NB4 (cell line): ENCODE data around the gene CXCR6.

Experiments
- DNase-seq: peaks from one replicate; pipeline ENCODE4 v3.0.0; 2010; ENCODE audit warnings: low read depth
- H3K4me3 ChIP-seq: one replicate; pipeline ENCODE4 v1.5.1; 2011; ENCODE audit warnings: mild to moderate bottlenecking, low read depth, low read length, moderate library complexity
- MAX ChIP-seq: IDR thresholded peaks from 2 replicates; pipeline ENCODE4 v1.6.1; 2011; ENCODE audit warnings: low read depth, low read length
- MYC ChIP-seq: IDR thresholded peaks from 2 replicates; pipeline ENCODE4 v1.6.1; 2011; ENCODE audit warnings: low read depth, low read length
- POLR2A ChIP-seq: IDR thresholded peaks from 2 replicates; pipeline ENCODE4 v1.6.1; 2011; ENCODE audit warnings: mild to moderate bottlenecking; ENCODE audit not compliant: insufficient read length; ENCODE audit errors: extremely low read depth
- TF ChIP-seq, protein P1 (sequence below): IDR thresholded peaks from one replicate; pipeline ENCODE4 v1.5.1; 2012; ENCODE audit warnings: low read depth, low read length

The CXCR6 gene

DNA sequence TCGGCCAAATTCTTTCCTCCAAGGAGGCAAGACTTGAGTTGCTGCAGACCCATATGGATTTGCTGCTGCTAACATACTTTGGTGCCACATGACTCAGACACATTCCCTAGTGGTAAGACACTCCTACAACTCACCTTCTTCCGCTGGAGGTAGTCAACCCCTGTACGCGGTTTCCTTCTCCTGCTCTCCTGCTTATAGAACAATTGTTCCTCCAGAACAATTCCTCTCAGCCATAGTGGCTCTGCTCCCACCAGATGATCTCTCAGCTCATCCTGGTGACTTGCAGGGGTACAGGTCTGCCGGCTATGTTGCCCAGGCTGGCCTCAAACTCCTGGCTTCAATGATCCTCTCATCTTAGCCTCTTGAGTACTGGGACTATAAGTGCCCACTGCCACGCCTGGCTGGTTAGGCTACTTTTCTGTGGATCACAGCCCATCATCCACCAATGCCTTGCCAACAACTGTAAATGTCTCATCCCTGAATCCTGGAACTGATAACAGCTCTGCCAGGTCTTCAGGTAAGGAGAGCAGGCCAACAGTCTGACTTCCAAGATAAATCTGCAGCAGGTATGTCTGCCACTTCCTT is 2.4 kb upstream of the CXCR6 start:
- TF ChIP-seq POLR2A (no peak), MAX (no peak), MYC (no peak)
- TF ChIP-seq, protein P1, sequence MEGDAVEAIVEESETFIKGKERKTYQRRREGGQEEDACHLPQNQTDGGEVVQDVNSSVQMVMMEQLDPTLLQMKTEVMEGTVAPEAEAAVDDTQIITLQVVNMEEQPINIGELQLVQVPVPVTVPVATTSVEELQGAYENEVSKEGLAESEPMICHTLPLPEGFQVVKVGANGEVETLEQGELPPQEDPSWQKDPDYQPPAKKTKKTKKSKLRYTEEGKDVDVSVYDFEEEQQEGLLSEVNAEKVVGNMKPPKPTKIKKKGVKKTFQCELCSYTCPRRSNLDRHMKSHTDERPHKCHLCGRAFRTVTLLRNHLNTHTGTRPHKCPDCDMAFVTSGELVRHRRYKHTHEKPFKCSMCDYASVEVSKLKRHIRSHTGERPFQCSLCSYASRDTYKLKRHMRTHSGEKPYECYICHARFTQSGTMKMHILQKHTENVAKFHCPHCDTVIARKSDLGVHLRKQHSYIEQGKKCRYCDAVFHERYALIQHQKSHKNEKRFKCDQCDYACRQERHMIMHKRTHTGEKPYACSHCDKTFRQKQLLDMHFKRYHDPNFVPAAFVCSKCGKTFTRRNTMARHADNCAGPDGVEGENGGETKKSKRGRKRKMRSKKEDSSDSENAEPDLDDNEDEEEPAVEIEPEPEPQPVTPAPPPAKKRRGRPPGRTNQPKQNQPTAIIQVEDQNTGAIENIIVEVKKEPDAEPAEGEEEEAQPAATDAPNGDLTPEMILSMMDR = no peak
- no peak for DNase-seq
- H3K4me3 ChIP-seq = no peak overlapping the region

- DNase-seq = no peak
- no peak for TF ChIP-seq MYC
- TF ChIP-seq, protein P1 = no peak
- no peak for TF ChIP-seq POLR2A
- no peak for TF ChIP-seq MAX
- no peak overlapping the region for H3K4me3 ChIP-seq
Observed at GRCh38 chr3:45942051-45942825, 1.0 kb upstream of the CXCR6 start.

GRCh38 chr3:45944830-45945620 is 1.8 kb downstream of the CXCR6 start:
- TF ChIP-seq, protein P1 = no peak
- no peak for TF ChIP-seq MYC
- TF ChIP-seq POLR2A = no peak
- TF ChIP-seq MAX = no peak
- H3K4me3 ChIP-seq = no peak overlapping the region
- no peak for DNase-seq

DNA sequence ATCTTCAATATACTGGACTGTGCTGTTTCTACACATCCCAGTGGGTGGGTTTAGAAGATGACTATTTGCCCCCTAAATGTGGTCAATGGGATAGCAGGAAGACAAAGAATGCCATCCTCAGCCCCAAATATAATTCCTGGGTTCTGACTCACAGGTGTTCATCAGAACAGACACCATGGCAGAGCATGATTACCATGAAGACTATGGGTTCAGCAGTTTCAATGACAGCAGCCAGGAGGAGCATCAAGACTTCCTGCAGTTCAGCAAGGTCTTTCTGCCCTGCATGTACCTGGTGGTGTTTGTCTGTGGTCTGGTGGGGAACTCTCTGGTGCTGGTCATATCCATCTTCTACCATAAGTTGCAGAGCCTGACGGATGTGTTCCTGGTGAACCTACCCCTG is 3.0 kb downstream of the CXCR6 start:
- TF ChIP-seq MAX (no peak), POLR2A (no peak), MYC (no peak)
- TF ChIP-seq, protein P1 = no peak
- DNase-seq = no peak
- H3K4me3 ChIP-seq = no peak overlapping the region

DNA sequence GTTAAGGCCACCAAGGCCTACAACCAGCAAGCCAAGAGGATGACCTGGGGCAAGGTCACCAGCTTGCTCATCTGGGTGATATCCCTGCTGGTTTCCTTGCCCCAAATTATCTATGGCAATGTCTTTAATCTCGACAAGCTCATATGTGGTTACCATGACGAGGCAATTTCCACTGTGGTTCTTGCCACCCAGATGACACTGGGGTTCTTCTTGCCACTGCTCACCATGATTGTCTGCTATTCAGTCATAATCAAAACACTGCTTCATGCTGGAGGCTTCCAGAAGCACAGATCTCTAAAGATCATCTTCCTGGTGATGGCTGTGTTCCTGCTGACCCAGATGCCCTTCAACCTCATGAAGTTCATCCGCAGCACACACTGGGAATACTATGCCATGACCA is 3.6 kb downstream of the CXCR6 start:
- TF ChIP-seq MYC = no peak
- TF ChIP-seq, protein P1 = no peak
- no peak for TF ChIP-seq POLR2A
- no peak for TF ChIP-seq MAX
- H3K4me3 ChIP-seq = no peak overlapping the region
- DNase-seq = no peak
